NCI-H748 treated with DMSO at 0.1 percent for 48 hours (cell line): Measurements from ENCODE around the gene PUS3.
A peak's percentile ranks its signal among the peaks of the same experiment; 100 is the strongest.

Experiments used
- DNase-seq: peaks from one replicate; lab custom pipeline; 2025; lab: John Stamatoyannopoulos, UW

The PUS3 gene

GRCh38 chr11:125941619-125942611 is 38.9 kb upstream of the PUS3 start:
- DNase-seq = peak; percentile 25

GRCh38 chr11:125941267-125941618 is 38.2 kb upstream of the PUS3 start:
- DNase-seq = no peak

GRCh38 chr11:125940145-125940544 is 37.1 kb upstream of the PUS3 start:
- no peak for DNase-seq

- peak; percentile 3 for DNase-seq
These were observed 36.1 kb upstream of the PUS3 start for GRCh38 chr11:125939081-125939521.

GRCh38 chr11:125938418-125938817 is 35.4 kb upstream of the PUS3 start:
- no peak for DNase-seq

- no peak for DNase-seq
These were observed 32.7 kb upstream of the PUS3 start for GRCh38 chr11:125935618-125936199.

GRCh38 chr11:125935056-125935455 is 32.0 kb upstream of the PUS3 start:
- no peak for DNase-seq

- no peak for DNase-seq
These were observed 31.5 kb upstream of the PUS3 start for GRCh38 chr11:125934473-125934872.

- DNase-seq = no peak
These were observed 30.2 kb upstream of the PUS3 start for GRCh38 chr11:125933030-125933813.

- DNase-seq = no peak
These were observed 29.3 kb upstream of the PUS3 start for GRCh38 chr11:125932301-125932700.

- no peak for DNase-seq
These were observed 28.7 kb upstream of the PUS3 start for GRCh38 chr11:125931668-125932067.

- no peak for DNase-seq
These were observed 28.1 kb upstream of the PUS3 start for GRCh38 chr11:125931116-125931515.

GRCh38 chr11:125930076-125930450 is 27.1 kb upstream of the PUS3 start:
- DNase-seq = no peak

- no peak for DNase-seq
These were observed 26.6 kb upstream of the PUS3 start for GRCh38 chr11:125929445-125930075.

- no peak for DNase-seq
These were observed 23.7 kb upstream of the PUS3 start for GRCh38 chr11:125926682-125927081.

GRCh38 chr11:125925804-125926203 is 22.8 kb upstream of the PUS3 start:
- no peak for DNase-seq

- no peak for DNase-seq
These were observed 22.3 kb upstream of the PUS3 start for GRCh38 chr11:125925247-125925740.

- no peak for DNase-seq
These were observed 21.5 kb upstream of the PUS3 start for GRCh38 chr11:125924384-125925007.

- DNase-seq = no peak
These were observed 20.6 kb upstream of the PUS3 start for GRCh38 chr11:125923633-125924032.

- peak; percentile 26 for DNase-seq
These were observed 20.1 kb upstream of the PUS3 start for GRCh38 chr11:125923012-125923579.

GRCh38 chr11:125922156-125922555 is 19.1 kb upstream of the PUS3 start:
- no peak for DNase-seq
